SH-SY5Y (cell line): ENCODE measurements around the gene EPHA7.

ENCODE experiments used
- GATA2 ChIP-seq: IDR thresholded peaks from 2 replicates; pipeline ENCODE4 v1.6.1; 2011; ENCODE audit warnings: mild to moderate bottlenecking, low read depth, low read length
- GATA3 ChIP-seq: IDR thresholded peaks from 2 replicates; pipeline ENCODE4 v1.6.1; 2011; ENCODE audit warnings: low read depth, mild to moderate bottlenecking, low read length, moderate library complexity

GRCh38 chr6:93243231-93243778 lies 176.1 kb downstream of the EPHA7 start:
- TF ChIP-seq GATA3 (no peak), GATA2 (no peak)
